GM21576 (cell line): ENCODE data around the gene USP43.
"Not testable (repeated sequence)": the region's sequence is repeated elsewhere in the genome, so short reads cannot be mapped to it uniquely, and the experiment has no call there.

Experiments
- ATAC-seq: cut with Tn5 transposase; IDR thresholded peaks from one replicate; pipeline ENCODE4 v1.9.1; 2021; ENCODE audit warnings: mild to moderate bottlenecking, moderate library complexity; ENCODE audit not compliant: unreplicated experiment

USP43 gene

DNA sequence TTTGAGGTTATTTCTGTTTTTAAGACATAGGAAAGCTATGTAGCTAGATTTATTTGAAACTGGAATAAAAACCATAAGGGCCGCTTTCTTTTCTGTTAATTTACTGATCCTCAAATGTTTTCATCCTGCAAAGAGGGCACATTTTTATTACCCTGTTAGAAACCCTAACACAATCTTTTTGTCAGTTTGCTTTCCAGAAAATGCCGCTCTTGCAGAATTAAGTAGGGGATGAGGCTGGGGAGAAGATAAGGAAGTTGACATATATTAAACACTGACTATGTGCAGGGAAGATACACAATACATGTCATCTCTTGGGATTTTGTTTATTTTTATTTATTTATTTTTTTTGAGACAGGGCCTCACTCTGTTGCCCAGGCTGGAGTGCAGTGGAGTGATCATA lies 15.7 kb downstream of the USP43 start:
- ATAC-seq: no peak

DNA sequence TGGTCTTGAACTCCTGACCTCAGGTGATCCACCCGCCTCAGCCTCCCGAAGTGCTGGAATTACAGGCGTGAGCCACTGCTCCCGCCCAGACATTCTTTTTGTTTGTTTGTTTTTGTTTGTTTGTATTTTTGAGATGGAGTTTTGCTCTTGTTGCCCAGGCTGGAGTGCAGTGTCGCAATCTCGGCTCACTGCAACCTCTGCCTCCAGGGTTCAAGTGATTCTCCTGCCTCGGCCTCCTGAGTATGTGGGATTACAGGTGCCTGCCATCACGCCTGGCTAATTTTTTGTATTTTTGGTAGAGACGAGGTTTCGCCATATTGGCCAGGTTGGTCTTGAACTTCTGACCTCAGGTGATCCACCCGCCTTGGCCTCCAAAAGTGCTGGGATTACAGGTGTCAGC lies 18.2 kb downstream of the USP43 start:
- ATAC-seq: not testable (repeated sequence)

DNA sequence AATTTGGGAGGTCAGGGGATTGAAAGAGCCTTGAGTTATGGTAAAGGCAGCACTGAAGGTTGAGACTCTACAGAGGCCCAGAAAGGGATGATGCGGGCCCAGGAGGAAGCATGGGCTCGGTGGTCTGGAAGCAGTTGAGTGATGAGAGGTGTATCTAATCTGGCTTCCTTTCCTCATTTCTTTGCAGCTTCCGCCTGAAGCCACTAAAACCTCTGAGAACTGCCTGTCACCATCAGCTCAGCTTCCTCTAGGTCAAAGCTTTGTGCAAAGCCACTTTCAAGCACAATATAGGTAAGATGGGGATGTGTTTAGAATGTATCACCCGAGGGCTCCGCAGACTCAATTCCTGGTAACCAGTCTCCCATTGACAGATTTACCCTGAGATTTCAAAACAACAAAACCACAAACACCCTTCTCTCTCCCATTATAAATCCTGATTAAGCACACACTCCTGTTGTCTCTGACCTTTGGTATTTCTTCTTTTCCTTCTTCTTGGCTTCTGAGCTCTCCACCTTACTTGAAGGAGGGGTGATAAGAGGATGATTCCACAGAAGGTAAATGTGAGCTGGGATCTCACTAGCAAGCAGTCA lies 21.2 kb downstream of the USP43 start:
- no peak for ATAC-seq

DNA sequence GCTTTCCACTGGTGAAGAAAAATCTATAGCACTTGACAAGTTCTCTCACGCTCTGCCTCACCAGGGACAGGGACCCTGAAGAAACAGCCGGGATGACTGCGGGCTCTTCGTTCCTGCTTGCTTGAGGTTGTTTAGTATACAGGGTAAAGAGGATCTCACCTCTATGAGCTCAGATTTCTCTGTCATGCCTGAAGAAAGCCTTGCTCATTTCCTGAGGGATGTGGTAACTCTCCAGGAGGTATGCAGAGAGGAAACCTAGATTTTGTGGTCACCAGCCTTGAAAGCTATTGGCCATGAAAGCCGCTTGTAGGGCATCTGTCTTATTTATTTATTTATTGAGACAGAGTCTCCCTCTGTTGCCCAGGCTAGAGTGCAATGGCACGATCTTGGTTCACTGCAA lies 23.2 kb downstream of the USP43 start:
- ATAC-seq: no peak

DNA sequence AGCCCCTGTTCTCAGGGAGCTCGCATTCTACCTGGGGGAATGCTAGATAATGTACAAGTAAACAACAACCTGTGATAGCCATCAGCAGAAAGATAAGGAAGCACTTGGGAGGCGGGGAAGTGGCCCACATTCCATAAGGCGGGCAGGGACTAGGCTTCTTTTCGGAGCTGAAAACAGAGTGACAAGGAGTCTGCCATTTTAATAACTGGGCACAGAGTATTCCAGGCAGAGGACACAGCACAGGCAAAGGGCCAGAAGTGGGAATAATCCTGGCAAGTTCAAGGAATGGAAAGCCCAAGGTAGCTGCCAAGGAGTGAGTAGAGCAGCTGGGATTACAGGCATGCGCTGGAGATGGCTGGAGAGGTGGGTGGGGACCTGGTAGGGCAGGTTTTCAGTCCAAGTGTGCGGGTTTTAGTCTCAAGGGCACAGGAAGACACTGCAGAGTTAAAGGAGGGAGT lies 24.3 kb downstream of the USP43 start:
- no peak for ATAC-seq

DNA sequence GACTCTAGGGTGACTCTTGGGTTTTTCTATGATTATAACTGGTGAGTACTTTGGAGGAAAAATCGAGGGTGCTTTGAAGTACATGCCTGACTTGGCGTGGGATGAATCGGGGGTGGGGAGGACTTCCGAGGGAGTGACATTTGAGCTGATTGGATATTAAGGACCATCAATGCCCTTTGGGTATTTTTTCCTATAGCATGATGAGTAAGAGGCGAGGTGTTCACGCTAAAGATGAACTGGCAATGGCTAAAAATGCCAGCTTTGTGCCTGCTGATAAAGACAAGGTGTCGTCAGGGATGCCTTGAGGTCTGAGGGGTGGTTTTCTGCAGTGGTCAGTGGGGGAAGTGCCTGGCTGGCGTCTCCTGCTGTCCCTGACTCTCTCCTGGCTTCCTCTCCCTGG lies 25.3 kb downstream of the USP43 start:
- ATAC-seq: no peak

DNA sequence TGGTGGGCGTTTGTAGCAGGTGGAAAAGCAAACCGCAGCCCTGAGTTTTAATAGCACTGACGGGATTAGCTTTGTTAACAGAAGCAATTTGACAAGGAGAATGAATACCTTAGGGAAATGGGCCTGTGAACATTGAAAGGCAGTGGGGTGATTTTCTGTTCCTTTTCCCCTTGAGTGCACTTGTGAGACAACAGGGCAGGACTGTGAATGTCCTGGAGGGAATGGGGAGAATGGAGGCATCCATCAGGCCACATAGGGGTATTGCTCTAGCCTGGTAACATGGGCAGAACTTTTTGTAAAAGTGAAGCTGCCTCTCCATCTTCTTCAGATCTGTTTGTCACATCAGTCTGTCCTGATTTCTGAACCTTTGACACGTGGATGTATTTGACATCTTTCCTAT lies 26.2 kb downstream of the USP43 start:
- no peak for ATAC-seq

DNA sequence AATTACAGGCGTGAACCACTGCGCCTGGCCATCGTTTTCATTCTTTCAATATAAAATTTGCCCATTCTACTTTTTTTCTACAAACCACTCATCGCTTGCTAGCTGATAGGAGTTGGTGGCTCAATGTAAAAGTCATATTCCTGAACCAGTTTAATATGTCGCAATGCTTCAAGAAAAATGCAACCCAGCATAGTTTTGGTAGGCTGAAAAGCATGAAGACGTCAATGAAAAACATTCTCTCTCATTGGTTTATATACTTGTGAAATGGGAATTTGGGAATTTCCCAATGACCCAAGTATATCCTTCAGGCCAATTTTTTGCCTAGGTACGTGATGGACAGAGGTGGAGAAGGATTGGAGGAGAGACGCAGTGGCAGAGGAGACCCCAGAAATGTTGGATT lies 26.9 kb downstream of the USP43 start:
- no peak for ATAC-seq

DNA sequence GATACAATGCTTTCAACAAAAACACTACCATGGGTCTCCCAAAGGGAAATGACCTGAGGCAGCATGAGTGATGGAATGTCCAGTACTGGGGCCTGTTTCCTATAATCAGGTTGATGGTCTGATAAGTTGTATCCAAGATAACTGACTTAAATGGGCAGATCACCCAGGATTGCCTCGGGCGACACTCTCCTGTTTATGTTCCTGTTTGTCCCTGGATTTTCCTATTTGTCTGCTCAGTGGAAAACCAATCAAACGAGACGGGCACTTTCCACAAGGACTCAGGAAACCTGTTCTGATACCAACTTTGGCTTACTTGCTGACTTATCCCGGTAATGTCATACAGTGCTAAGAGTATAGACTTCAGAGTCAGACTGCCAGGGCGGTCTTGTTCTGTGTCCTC lies 27.4 kb downstream of the USP43 start:
- ATAC-seq: no peak

DNA sequence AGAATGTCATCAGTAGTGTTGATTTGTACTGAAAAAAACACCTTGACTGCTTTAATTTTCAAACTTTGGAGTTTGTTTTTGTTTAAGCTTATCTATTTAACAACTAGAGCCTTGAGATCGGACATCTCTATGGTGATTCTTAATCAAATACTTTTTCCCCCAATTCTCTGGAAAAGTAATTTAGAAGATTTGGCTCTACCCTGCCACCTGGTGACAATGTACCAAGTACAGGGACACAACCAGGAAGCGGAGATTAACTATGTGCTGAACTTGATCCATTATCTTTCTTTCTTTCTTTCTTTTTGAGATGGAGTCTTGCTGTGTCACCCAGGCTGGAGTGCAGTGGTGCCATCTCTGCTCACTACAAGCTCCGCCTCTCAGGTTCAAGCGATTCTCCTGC lies 30.8 kb downstream of the USP43 start:
- no peak for ATAC-seq

DNA sequence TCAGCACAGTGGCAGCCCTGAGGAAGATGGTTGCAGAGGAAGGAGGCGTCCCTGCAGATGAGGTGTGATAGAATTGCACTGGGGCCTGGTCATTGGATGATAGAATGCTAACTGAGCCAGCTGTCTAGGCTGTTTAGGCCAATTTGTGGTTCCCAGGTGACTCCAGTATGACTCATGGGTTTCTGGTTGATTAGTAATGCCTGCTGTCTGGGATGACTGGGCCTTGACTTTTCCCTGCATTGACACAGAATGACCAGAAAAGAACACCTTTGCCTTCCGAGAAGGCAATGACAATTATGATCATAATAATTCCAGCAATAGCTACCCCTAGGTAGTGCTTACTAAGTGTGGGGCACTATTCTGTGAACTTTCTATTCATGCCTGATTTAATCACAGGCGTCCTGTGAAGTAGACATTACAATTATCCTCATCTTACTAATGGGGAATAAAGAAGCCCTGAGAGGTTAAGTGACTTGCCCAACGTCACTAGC lies 31.5 kb downstream of the USP43 start:
- no peak for ATAC-seq

DNA sequence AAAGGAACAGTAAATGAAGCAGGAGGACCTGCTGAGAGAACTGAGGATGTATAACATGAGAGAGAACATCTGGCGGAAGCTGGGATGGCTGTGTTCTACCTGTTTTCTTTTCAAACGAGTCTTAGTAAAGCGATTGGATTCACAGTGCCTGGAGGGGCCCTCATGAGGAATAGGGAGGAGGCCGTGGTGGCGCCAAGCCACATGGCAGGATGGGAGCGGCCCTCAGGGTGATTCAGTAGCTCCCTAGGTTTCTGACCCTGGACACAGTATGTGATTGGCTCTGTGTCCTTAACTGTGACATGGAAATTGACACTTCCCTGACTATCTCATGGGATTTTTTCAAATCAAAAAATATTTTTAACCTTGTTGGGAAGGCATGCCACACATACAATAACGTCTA lies 32.1 kb downstream of the USP43 start:
- ATAC-seq: no peak

DNA sequence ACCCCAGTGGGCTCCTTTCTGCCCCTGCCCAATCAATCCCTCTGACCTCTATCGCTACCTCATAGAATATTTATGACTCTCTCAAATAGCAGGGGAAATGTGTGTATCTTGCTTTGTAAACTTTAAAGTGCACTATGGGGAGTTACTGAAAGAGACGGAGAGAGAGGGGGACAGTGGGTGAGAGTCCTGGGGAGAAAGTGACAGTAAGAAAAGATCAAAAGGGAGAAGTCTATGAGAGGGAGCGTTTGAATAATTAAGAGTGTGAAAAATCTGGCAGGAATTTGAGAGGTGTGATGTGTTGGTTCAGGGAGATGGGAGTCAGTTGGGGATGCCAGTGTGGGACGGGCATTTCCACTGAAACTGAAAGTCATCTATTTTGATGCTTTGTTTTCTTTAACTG lies 32.6 kb downstream of the USP43 start:
- no peak for ATAC-seq

DNA sequence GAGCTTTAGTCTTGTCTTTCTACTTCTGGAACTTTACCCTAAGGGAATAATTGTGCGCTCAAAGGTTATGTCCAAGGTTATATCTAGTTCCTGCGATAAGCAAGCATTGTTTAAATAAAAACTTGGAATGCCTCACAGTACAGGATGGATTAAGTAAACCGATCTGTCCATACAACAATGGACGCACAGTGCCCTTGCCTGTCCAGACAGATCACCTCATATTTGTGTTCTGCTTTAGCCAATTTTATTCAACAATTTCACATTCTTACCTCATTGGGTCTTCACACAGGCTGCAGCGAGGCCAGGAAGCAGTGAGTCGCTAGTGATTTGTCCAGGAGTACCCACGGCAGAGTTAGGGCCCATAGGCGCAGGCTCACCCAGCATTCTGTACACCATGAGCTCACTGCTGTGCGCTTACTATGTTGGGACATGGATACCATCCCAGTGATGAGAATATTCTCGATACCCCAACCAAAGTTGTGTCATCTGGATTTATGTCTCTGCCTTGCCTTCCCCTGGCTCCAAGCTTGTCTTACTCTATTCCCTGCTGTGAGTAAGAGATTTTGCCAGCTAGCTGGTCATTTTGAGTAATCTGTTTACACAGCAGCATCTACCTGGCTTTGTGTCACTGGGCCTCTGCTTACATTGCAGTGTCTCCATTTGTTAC lies 39.8 kb downstream of the USP43 start:
- ATAC-seq: no peak

DNA sequence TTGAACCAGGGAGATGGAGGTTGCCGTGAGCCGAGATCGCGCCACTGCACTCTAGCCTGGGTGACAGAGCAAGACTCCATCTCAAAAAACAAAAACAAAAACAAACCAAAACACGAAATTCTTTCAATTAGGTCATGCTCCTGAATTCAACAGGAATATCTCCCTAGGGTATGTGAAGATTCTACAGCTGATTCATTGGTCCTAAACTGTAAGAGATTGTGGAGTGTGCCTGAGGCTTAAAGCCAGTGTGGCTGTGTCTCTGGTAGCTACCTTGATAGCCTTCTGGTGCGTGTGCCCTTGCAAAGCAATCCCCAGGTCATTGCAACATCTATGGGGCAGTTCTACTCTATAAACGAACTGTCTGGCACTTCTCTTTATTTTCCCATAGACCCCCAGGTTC lies 48.4 kb downstream of the USP43 start:
- no peak for ATAC-seq

DNA sequence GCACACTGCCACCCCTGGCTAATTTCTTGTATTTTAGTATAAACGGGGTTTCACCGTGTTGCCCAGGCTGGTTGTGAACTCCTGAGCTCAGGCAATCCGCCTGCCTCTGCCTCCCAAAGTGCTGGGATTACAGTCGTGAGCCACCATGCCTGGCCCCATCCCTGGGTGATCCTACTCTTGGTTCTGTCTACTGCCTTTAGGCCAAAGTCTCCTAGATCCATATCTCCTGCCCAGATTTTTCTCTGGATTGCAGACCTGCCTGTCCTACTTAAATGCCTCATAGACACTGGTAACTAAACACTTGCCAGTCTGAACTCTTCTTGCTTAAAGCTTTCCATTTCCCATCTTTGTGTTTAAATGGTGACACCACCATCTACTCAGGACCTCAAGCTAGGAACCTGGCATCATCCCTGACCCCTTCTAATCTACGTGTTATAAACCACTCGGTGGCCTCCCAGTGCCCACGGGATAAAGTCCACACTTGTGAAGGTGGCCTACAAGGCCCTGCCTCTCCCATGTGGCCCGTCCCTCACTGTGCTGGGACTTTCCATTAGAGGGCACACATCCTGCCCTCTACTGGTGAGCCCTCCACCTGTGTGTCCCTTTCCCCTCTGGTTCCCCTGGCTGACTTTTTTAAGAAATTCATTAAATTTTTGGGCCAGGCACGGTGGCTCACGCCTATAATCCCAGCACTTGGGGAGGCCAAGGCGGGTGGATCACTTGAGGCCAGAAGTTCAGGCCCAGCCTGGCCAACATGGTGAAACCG lies 51.1 kb downstream of the USP43 start:
- ATAC-seq: no peak

DNA sequence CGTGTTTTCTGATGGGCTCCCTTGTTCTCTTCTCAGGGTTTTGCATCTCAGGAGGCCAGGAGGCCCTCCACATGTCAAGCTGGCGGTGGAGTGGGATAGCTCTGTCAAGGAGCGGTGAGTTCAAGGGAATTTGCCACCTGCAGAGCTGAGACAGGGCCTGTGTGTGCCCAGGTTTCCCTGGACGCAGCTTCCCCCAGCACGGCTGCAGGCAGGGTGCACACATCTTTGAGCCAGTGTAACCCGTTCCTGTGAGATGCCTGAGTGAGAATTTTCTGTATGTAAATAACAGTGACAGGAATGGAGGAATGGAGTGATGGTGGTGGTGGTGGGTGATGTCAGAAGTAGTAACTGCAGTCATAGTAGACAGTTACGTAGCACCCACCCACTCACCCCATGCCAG lies 54.8 kb downstream of the USP43 start:
- ATAC-seq: no peak

DNA sequence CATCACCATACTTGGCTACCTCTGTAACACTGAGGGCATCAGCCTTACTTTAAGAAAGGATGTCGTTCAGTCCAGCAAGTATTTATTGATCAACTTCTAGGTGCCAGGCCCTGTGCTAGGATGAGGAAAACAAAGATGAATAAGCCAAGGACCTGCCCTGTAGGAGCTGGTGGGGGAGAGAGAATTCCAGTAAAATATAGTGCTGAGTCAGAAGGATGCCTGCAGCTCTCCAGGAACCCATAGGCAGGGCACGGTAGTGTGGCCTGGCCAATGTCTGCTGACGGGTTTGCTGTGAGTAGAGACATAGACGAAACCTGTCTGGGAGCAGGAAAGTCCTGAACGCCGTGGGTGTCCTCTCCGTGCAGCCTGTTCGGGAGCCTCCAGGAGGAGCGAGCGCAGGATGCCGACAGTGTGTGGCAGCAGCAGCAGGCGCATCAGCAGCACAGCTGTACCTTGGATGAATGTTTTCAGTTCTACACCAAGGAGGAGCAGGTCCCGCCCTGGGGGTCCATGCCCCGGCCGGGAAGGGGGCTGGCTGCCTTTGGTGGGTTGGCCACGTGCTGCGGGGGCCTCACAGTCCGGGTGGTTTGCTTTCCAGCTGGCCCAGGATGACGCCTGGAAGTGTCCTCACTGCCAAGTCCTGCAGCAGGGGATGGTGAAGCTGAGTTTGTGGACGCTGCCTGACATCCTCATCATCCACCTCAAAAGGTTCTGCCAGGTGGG lies 55.6 kb downstream of the USP43 start:
- no peak for ATAC-seq

DNA sequence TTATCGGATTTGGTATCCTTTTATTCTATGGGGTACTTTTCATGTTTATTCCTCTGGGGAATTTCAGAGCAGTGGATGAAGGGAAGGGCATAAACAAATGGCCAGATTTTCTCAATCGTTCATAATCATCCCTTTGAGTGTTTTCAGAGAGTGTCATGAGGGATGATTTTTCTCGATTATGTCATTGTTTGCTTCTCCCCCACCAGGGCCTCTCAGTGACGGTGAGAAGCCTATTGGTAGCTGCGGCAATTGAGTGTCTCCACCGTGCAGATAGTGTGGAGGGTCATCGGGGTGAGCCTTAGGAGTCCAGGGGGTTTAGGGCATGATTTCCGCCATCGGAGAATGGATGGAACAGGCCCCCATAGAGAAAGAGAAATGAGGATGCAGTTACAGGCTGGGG lies 57.2 kb downstream of the USP43 start:
- ATAC-seq: no peak

DNA sequence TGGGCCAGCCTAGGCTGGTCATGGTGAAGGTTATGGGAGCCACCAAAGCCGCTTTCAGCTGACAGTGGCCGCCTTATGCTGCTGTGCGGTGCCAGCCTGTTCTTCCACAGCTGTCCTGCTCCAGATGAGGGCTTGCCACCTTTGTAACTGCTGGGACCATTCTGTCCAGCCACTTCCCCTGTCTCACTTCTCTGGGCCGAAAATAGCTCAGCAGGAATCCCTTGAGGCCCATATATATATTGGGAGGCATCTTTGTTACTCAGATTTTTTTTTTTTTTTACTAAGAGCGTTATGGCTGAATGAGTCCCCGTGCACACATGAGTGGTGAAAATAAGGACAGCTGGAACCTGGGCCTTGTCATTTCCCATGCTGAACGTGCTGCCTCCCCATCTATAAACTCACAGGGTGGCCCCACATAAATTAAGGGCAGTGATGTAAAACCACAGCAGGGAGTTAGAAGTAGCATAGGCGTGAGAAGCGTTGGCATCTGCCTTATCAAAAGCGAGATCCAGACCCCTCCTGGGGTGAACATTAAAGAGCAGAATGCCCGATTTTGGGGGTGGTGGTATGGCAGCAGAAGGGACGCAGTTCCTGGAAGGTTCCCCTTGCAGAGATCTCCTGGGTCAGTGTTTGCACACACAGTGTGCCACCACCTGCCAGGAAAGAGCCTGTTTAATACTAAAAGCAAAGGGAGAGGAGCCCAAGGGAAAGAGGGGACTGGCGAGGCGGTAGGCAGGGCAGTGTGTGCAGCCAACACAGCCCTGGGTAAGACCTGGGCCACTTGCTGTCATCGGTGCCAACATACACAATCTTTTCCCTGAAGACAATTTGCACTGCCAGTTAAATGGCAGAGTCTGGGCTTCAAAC lies 57.8 kb downstream of the USP43 start:
- ATAC-seq: no peak

DNA sequence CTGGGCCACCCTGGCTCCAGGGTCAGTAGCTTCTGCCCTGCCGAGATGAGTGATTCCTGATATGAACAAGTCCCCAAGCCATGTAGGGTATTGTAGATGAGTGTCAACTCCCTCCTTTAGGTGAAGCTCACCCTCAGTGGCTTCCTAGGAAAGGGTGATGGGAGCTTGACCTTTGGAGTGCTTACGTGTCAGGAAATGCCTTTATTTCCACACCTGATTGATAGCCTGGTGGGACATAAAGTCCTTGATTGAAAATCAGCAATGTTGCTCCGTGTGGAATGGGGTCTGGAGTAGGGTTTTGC lies 58.4 kb downstream of the USP43 start:
- ATAC-seq: no peak
